ENCODE measurements around the gene SLC43A1.

DNA sequence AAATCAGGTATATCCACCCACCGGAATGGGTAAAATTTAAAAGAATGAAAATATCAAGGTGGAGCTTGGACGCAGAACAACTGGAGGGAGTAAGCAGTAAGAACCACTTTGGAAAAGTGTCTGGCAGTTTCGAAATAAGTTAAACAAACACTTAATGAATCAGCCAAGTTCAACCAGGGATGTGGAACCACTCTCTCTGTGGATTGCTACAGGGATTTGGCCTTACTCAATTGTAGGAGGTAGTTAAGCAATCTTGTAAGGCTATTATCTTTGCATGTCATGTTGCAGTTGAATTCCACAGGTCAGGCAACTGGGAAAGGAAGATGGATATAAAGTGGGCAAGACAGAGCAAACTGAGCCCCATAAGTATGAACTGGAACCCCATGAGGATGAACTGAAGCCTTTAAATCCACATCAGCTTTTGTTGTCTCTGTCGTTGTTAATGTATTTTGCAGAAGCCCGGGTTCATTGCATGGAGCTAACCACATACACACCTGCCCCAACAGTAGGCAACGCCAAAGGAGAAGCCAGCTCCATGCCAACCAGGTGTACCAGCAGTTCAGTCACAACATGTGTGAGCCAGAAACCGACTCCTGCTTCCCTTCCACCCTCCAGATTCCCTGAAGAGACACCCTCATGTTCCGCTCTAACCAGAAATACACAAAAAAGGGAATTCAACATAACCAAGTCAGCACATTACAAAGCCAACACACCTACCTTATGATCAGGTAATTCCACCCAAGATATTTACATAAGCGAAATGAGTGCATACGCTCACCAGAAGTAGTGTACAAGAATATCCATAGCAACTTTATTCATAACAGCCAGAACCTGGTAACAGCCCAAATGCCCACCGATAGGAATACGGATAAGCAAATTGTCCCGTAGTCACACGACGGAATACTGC is 80.6 kb downstream of the SLC43A1 start:
- TF ChIP-seq, protein P1, sequence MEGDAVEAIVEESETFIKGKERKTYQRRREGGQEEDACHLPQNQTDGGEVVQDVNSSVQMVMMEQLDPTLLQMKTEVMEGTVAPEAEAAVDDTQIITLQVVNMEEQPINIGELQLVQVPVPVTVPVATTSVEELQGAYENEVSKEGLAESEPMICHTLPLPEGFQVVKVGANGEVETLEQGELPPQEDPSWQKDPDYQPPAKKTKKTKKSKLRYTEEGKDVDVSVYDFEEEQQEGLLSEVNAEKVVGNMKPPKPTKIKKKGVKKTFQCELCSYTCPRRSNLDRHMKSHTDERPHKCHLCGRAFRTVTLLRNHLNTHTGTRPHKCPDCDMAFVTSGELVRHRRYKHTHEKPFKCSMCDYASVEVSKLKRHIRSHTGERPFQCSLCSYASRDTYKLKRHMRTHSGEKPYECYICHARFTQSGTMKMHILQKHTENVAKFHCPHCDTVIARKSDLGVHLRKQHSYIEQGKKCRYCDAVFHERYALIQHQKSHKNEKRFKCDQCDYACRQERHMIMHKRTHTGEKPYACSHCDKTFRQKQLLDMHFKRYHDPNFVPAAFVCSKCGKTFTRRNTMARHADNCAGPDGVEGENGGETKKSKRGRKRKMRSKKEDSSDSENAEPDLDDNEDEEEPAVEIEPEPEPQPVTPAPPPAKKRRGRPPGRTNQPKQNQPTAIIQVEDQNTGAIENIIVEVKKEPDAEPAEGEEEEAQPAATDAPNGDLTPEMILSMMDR (IDR thresholded peaks at IDR 0.05), result no peak
- TF ChIP-seq POLR2A (IDR thresholded peaks at IDR 0.05), result no peak
